Loucy (cell line): Measurements from ENCODE around the gene ZNF282.
"Not testable (repeated sequence)": the region's sequence is repeated elsewhere in the genome, so short reads cannot be mapped to it uniquely, and the experiment has no call there.

Source experiments
- H2AFZ ChIP-seq: fragments of 200-600 bp; sonication (generic); 2 replicates; pipeline ENCODE4 v1.6.0; 2016; ENCODE audit warnings: antibody characterized with exemption, mild to moderate bottlenecking, low read length, moderate library complexity
- H3F3A ChIP-seq: fragments of 200-600 bp; 2 replicates; pipeline ENCODE4 v1.6.0; 2016; ENCODE audit warnings: antibody characterized with exemption, low read depth, mild to moderate bottlenecking
- H3K27me3 ChIP-seq: fragments of 200-600 bp; sonication (generic); 2 replicates; pipeline ENCODE4 v1.6.1; 2014; ENCODE audit warnings: low read length, mild to moderate bottlenecking; ENCODE audit not compliant: insufficient read depth, poor library complexity, severe bottlenecking
- H3K36me3 ChIP-seq: fragments of 200-600 bp; sonication (generic); 2 replicates; pipeline ENCODE4 v1.6.1; 2016; ENCODE audit warnings: low read length; ENCODE audit not compliant: insufficient read depth
- H3K4me1 ChIP-seq: fragments of 200-600 bp; sonication (generic); 2 replicates; pipeline ENCODE4 v1.5.1; 2014; ENCODE audit warnings: low read length, mild to moderate bottlenecking; ENCODE audit not compliant: insufficient read depth, poor library complexity, severe bottlenecking
- H3K4me2 ChIP-seq: fragments of 200-600 bp; sonication (generic); 2 replicates; pipeline ENCODE4 v1.6.0; 2014; ENCODE audit warnings: antibody characterized with exemption, low read length, low read depth, mild to moderate bottlenecking; ENCODE audit not compliant: poor library complexity, severe bottlenecking
- H3K4me3 ChIP-seq: fragments of 200-600 bp; sonication (generic); 2 replicates; pipeline ENCODE4 v1.5.1; 2014; ENCODE audit warnings: low read length, mild to moderate bottlenecking, mixed read lengths; ENCODE audit not compliant: poor library complexity, severe bottlenecking
- H3K79me2 ChIP-seq: fragments of 200-600 bp; sonication (generic); 2 replicates; pipeline ENCODE4 v1.6.1; 2014; ENCODE audit warnings: low read length; ENCODE audit not compliant: insufficient read depth
- H3K9ac ChIP-seq: fragments of 200-600 bp; sonication (generic); 2 replicates; pipeline ENCODE4 v1.6.0; 2014; ENCODE audit warnings: mild to moderate bottlenecking, low read depth, low read length, moderate library complexity; ENCODE audit not compliant: poor library complexity, severe bottlenecking
- H3K9me2 ChIP-seq: fragments of 200-600 bp; sonication (generic); replicated peaks from 2 replicates; pipeline ENCODE4 v1.6.1; 2016; ENCODE audit warnings: low read depth, low read length, mixed read lengths
- H3K9me3 ChIP-seq: fragments of 200-600 bp; sonication (generic); 2 replicates; pipeline ENCODE4 v1.6.1; 2014; ENCODE audit warnings: mild to moderate bottlenecking, antibody characterized with exemption, low read length, low read depth; ENCODE audit not compliant: insufficient read depth
- H4K20me1 ChIP-seq: fragments of 200-600 bp; sonication (generic); 2 replicates; pipeline ENCODE4 v1.6.0; 2014; ENCODE audit warnings: antibody characterized with exemption, low read length, mild to moderate bottlenecking; ENCODE audit not compliant: insufficient read depth, poor library complexity, severe bottlenecking
- EZH2phosphoT487 ChIP-seq: fragments of 200-600 bp; IDR thresholded peaks from 2 replicates; pipeline ENCODE4 v1.6.1; 2018; ENCODE audit warnings: antibody characterized with exemption, mild to moderate bottlenecking, moderate library complexity, borderline replicate concordance
- TF ChIP-seq, protein P1 (sequence below): fragments of 200-600 bp; sonication (generic); conservative IDR thresholded peaks from 2 replicates; pipeline ENCODE4 v1.5.1; 2014; ENCODE audit warnings: mild to moderate bottlenecking, antibody characterized with exemption, low read length

Gene ZNF282

DNA sequence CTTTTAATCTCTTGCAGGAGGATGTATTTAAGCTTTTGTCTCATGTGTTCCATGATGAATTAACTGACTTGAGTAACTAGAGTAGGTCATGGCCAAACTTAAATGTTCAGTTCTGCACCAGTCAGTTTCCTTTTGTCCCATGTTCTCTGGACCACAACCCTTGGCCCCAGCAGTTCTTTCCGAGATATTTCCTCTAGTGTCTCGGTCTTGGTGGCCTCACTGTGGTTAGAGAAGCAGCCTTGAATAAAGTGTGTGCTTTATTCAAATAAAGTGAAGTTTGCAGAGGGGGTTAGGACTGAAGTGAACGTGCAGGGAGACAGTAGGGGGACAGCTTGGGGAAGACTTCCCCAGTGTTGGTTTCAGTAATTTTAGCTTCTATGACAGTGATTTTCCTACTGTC, 53.4 kb downstream of the ZNF282 start:
- H3K9ac ChIP-seq: no peak overlapping the region
- H3K36me3 ChIP-seq: peaks cover 35% of the 10 kb centered on the region
- H3K4me2 ChIP-seq: no peak overlapping the region
- no peak overlapping the region for H2AFZ ChIP-seq
- H3K9me2 ChIP-seq: no peaks in the 10 kb centered on the region
- H3K4me1 ChIP-seq: peaks cover 13% of the 10 kb centered on the region
- H3K79me2 ChIP-seq: peaks cover 26% of the 10 kb centered on the region
- H3K9me3 ChIP-seq: no peaks in the 10 kb centered on the region
- no peaks in the 10 kb centered on the region for H3K27me3 ChIP-seq
- no peaks in the 10 kb centered on the region for H4K20me1 ChIP-seq
- H3F3A ChIP-seq: no peaks in the 10 kb centered on the region
- TF ChIP-seq, protein P1, sequence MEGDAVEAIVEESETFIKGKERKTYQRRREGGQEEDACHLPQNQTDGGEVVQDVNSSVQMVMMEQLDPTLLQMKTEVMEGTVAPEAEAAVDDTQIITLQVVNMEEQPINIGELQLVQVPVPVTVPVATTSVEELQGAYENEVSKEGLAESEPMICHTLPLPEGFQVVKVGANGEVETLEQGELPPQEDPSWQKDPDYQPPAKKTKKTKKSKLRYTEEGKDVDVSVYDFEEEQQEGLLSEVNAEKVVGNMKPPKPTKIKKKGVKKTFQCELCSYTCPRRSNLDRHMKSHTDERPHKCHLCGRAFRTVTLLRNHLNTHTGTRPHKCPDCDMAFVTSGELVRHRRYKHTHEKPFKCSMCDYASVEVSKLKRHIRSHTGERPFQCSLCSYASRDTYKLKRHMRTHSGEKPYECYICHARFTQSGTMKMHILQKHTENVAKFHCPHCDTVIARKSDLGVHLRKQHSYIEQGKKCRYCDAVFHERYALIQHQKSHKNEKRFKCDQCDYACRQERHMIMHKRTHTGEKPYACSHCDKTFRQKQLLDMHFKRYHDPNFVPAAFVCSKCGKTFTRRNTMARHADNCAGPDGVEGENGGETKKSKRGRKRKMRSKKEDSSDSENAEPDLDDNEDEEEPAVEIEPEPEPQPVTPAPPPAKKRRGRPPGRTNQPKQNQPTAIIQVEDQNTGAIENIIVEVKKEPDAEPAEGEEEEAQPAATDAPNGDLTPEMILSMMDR: no peak
- no peak for TF ChIP-seq EZH2phosphoT487
- no peak overlapping the region for H3K4me3 ChIP-seq

- not testable (repeated sequence) for H2AFZ ChIP-seq, H3K4me3 ChIP-seq, H3K4me1 ChIP-seq, H3K9me3 ChIP-seq, H3K9ac ChIP-seq, H3K27me3 ChIP-seq, H4K20me1 ChIP-seq, H3K9me2 ChIP-seq, H3F3A ChIP-seq, H3K4me2 ChIP-seq
- Histone ChIP-seq H3K79me2 (peaks cover 26% of the 10 kb centered on the region), H3K36me3 (peaks cover 47% of the 10 kb centered on the region)
Observed at GRCh38 chr7:149250151-149250550, 54.8 kb downstream of the ZNF282 start.

- Histone ChIP-seq H3K79me2 (peaks cover 15% of the 10 kb centered on the region), H3K36me3 (peaks cover 61% of the 10 kb centered on the region)
- not testable (repeated sequence) for H4K20me1 ChIP-seq, H3F3A ChIP-seq, H3K4me2 ChIP-seq, H2AFZ ChIP-seq, H3K27me3 ChIP-seq, H3K9me3 ChIP-seq, H3K9ac ChIP-seq, H3K4me1 ChIP-seq, H3K9me2 ChIP-seq, H3K4me3 ChIP-seq
Observed at GRCh38 chr7:149251518-149251917, 56.2 kb downstream of the ZNF282 start.

GRCh38 chr7:149252378-149252777, 57.0 kb downstream of the ZNF282 start:
- H3K79me2 ChIP-seq: peaks cover 8% of the 10 kb centered on the region
- no peak overlapping the region for H3K4me2 ChIP-seq
- H3K27me3 ChIP-seq: no peaks in the 10 kb centered on the region
- no peak overlapping the region for H3K9ac ChIP-seq
- H3F3A ChIP-seq: no peaks in the 10 kb centered on the region
- no peaks in the 10 kb centered on the region for H3K9me3 ChIP-seq
- H3K4me3 ChIP-seq: no peak overlapping the region
- H3K4me1 ChIP-seq: no peaks in the 10 kb centered on the region
- peaks cover 61% of the 10 kb centered on the region for H3K36me3 ChIP-seq
- H4K20me1 ChIP-seq: no peaks in the 10 kb centered on the region
- TF ChIP-seq EZH2phosphoT487: no peak
- TF ChIP-seq, protein P1: no peak
- no peaks in the 10 kb centered on the region for H3K9me2 ChIP-seq
- no peak overlapping the region for H2AFZ ChIP-seq
